Neuronal stem cell (in vitro differentiated cells): ENCODE data around the gene ATP2C2.

Experiments used
- DNase-seq: peaks from one replicate; pipeline ENCODE4 v3.0.0-alpha.2; 2013; ENCODE audit warnings: low spot score
- H2AFZ ChIP-seq: one replicate; pipeline ENCODE4 v1.6.1; 2013; ENCODE audit warnings: mild to moderate bottlenecking, low read length, inconsistent platforms
- H2AK5ac ChIP-seq: 2 replicates; pipeline ENCODE4 v1.6.1; 2013; ENCODE audit warnings: low read depth, mild to moderate bottlenecking, inconsistent platforms, low read length, moderate library complexity, mixed read lengths
- H2BK120ac ChIP-seq: 2 replicates; pipeline ENCODE4 v1.6.1; 2013; ENCODE audit warnings: low read depth, mild to moderate bottlenecking, inconsistent platforms, low read length, moderate library complexity, mixed read lengths
- H2BK12ac ChIP-seq: one replicate; pipeline ENCODE4 v1.6.1; 2013; ENCODE audit warnings: low read length, inconsistent platforms
- H2BK15ac ChIP-seq: 2 replicates; pipeline ENCODE4 v1.6.1; 2013; ENCODE audit warnings: mild to moderate bottlenecking, low read length, inconsistent platforms, mixed read lengths
- H2BK5ac ChIP-seq: one replicate; pipeline ENCODE4 v1.6.1; 2013; ENCODE audit warnings: inconsistent platforms, mild to moderate bottlenecking, low read length, moderate library complexity
- H3K14ac ChIP-seq: one replicate; pipeline ENCODE4 v1.6.1; 2013; ENCODE audit warnings: low read length, inconsistent platforms
- H3K18ac ChIP-seq: 2 replicates; pipeline ENCODE4 v1.6.1; 2013; ENCODE audit warnings: low read length, inconsistent platforms
- H3K23ac ChIP-seq: 2 replicates; pipeline ENCODE4 v1.6.1; 2013; ENCODE audit warnings: low read depth, mild to moderate bottlenecking, mixed read lengths, low read length, inconsistent platforms; ENCODE audit not compliant: poor library complexity
- H3K27ac ChIP-seq: replicated peaks from 3 replicates; pipeline ENCODE4 v1.5.1; 2013; ENCODE audit warnings: low read length, inconsistent platforms
- H3K27me3 ChIP-seq, 3 experiments: 2 replicates each; pipeline ENCODE4 v1.6.1; 2013; ENCODE audit warnings: low read length in 3 of 3, mild to moderate bottlenecking in 2 of 3, inconsistent platforms in 1 of 3, low read depth in 1 of 3, mixed read lengths in 1 of 3, moderate library complexity in 1 of 3; ENCODE audit not compliant: control insufficient read depth in 3 of 3, insufficient read depth in 3 of 3
- H3K36me3 ChIP-seq, 2 donors: replicated peaks in 1 of 2; 2 replicates each; pipeline ENCODE4 v1.6.1; 2013; ENCODE audit warnings: low read length in 2 of 2; ENCODE audit not compliant: control insufficient read depth in 2 of 2, insufficient read depth in 2 of 2
- H3K4ac ChIP-seq: 2 replicates; pipeline ENCODE4 v1.6.1; 2013; ENCODE audit warnings: inconsistent platforms, mild to moderate bottlenecking, low read length, moderate library complexity
- H3K4me1 ChIP-seq, 2 donors: 1 replicate in 1 of 2; 2 replicates in 1 of 2; pipeline ENCODE4 v1.6.1; 2013; ENCODE audit warnings: low read length in 2 of 2, low read depth in 1 of 2; ENCODE audit not compliant: control insufficient read depth in 2 of 2, insufficient read depth in 1 of 2
- H3K4me2 ChIP-seq: one replicate; pipeline ENCODE4 v1.6.1; 2013; ENCODE audit warnings: mild to moderate bottlenecking, low read length, inconsistent platforms; ENCODE audit not compliant: insufficient read depth, poor library complexity, severe bottlenecking
- H3K4me3 ChIP-seq, 2 donors: 2 replicates each; pipeline ENCODE4 v1.5.1; 2013; ENCODE audit warnings: low read length in 2 of 2, mild to moderate bottlenecking in 2 of 2, inconsistent platforms in 1 of 2, moderate library complexity in 1 of 2
- H3K79me1 ChIP-seq: one replicate; pipeline ENCODE4 v1.6.1; 2013; ENCODE audit warnings: low read depth, mild to moderate bottlenecking, inconsistent platforms, low read length, moderate library complexity
- H3K9ac ChIP-seq: one replicate; pipeline ENCODE4 v1.6.1; 2013; ENCODE audit warnings: mild to moderate bottlenecking, low read depth, low read length, inconsistent platforms; ENCODE audit not compliant: poor library complexity
- H3K9me3 ChIP-seq, 2 donors: replicated peaks in 1 of 2; 2 replicates each; pipeline versions ENCODE3 to v1.6.1; 2013; ENCODE audit warnings: low read length in 2 of 2, mild to moderate bottlenecking in 2 of 2, inconsistent platforms in 1 of 2, low read depth in 1 of 2, mixed read lengths in 1 of 2, moderate library complexity in 1 of 2; ENCODE audit not compliant: control insufficient read depth in 2 of 2, insufficient read depth in 1 of 2
- H4K8ac ChIP-seq: one replicate; pipeline ENCODE4 v1.6.1; 2013; ENCODE audit warnings: low read depth, mild to moderate bottlenecking, inconsistent platforms, low read length, moderate library complexity
- H4K91ac ChIP-seq: one replicate; pipeline ENCODE4 v1.6.1; 2013; ENCODE audit warnings: low read length, low read depth, mild to moderate bottlenecking, inconsistent platforms; ENCODE audit not compliant: poor library complexity
- WGBS, 2 donors: extraction: QIAGEN DNeasy Blood & Tissue Kit; methylation state at CpG; one replicate each; pipeline ENCODE4 v1.1.7; 2013; ENCODE audit warnings: missing lambda C conversion rate in 2 of 2, mixed read lengths in 1 of 2; ENCODE audit not compliant: insufficient read length in 2 of 2, insufficient replicate concordance in 1 of 2; ENCODE audit errors: extremely low coverage in 2 of 2; 5-methylcytosine and 5-hydroxymethylcytosine counted together

Gene ATP2C2

DNA sequence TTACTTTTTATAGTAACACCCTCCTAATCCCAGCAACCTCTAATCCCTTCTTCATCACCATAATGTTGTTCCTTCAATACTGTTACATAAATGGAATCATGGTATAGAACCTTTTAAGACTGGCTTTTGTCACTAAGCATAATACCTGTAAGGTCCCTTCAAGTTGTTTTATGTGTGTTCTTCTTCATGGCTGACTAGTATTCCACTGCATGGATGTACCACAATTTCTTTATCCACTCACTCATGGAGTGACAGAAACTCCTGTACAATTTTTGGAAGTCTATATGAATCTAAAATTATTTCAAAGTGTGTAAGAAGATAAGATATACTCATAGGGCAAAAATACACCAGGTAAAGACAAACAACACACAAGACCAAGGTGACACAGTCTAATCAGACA is 99.4 kb downstream of the ATP2C2 start:
- Histone ChIP-seq H3K14ac (no peak overlapping the region), H3K79me1 (no peaks in the 10 kb centered on the region), H3K4me2 (no peak overlapping the region), H3K18ac (no peak overlapping the region), H3K9ac (no peak overlapping the region), H2AK5ac (no peak overlapping the region), H3K9me3 (peaks cover 5 to 35% of the 10 kb centered on the region in 2 donors), H3K27ac (no peak overlapping the region), H4K91ac (no peak overlapping the region), H2BK15ac (no peak overlapping the region), H3K36me3 (peaks cover 5 to 20% of the 10 kb centered on the region in 2 donors), H2AFZ (no peak overlapping the region), H2BK120ac (no peak overlapping the region), H2BK12ac (no peak overlapping the region), H3K27me3 (no peaks in the 10 kb centered on the region), H3K4me3 (no peak overlapping the region), H4K8ac (no peak overlapping the region), H3K4me1 (no peaks in the 10 kb centered on the region), H3K4ac (no peak overlapping the region), H3K23ac (no peak overlapping the region), H2BK5ac (no peak overlapping the region)
- no peak for DNase-seq

DNA sequence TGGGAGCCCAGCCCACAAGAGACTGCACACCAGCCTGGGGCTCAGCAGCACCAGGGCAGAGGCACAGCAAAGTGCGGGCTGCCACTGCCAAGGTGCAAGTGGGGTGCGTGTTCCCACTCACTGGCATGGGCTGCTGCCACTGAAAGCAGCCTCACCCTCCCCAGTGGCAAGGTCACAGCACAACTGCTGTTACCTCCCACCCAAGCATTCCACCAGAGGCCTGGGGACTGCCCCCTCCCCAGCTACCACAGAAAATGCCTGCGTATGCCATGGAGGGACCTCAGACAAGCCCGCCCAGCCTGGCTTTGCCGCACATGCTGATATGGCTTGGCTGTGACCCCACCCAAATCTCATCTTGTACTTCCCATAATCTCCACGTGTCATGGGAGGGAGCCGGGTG is 103.0 kb downstream of the ATP2C2 start:
- Histone ChIP-seq H2BK12ac (no peak overlapping the region), H3K4ac (no peak overlapping the region), H3K36me3 (peaks cover 5 to 12% of the 10 kb centered on the region in 2 donors), H2AFZ (no peak overlapping the region), H3K79me1 (no peaks in the 10 kb centered on the region), H3K23ac (no peak overlapping the region), H2BK15ac (no peak overlapping the region), H3K4me1 (peaks cover 0 to 3% of the 10 kb centered on the region in 2 donors), H3K14ac (no peak overlapping the region), H3K9ac (no peak overlapping the region), H2AK5ac (no peak overlapping the region), H4K91ac (no peak overlapping the region), H4K8ac (no peak overlapping the region), H3K4me3 (no peak overlapping the region), H3K27ac (no peak overlapping the region), H3K27me3 (no peaks in the 10 kb centered on the region), H2BK5ac (no peak overlapping the region), H2BK120ac (no peak overlapping the region), H3K4me2 (no peak overlapping the region), H3K18ac (no peak overlapping the region), H3K9me3 (peaks cover 5 to 45% of the 10 kb centered on the region in 2 donors)
- no peak for DNase-seq
- WGBS, 2 donors, result no CpG with 5 or more reads among the region's 7 CpGs

DNA sequence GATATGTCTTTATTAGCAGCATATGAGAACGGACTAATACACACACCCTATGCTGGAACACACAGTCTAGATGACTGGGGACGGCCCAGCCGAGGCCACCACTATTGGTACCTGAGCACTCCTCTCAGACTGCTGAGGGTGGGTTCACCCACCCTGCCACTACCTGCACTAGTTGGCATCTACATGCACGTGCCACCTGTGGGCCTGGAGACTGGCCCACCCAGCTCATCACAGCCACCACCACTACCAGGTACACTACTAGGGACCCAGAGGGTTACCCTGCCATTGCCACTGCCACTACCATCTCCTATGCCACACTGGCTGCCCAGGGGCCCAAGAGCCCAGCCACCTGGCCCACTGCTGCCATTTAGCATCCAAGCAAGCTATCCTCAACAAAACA is 103.6 kb downstream of the ATP2C2 start:
- no peak overlapping the region for H2AK5ac ChIP-seq
- H4K91ac ChIP-seq, result no peak overlapping the region
- H3K23ac ChIP-seq, result no peak overlapping the region
- H3K18ac ChIP-seq, result peak overlapping the region; percentile 80
- peaks cover 5 to 11% of the 10 kb centered on the region in 2 donors for H3K36me3 ChIP-seq
- H3K14ac ChIP-seq, result no peak overlapping the region
- peaks cover 5 to 38% of the 10 kb centered on the region in 2 donors for H3K9me3 ChIP-seq
- peak overlapping the region; percentile 50 for H3K9ac ChIP-seq
- no peak overlapping the region for H4K8ac ChIP-seq
- H2BK12ac ChIP-seq, result no peak overlapping the region
- no peak overlapping the region for H3K4me3 ChIP-seq
- no peak for DNase-seq
- H3K4me1 ChIP-seq, result peaks cover 0 to 6% of the 10 kb centered on the region in 2 donors
- no peak overlapping the region for H3K4ac ChIP-seq
- no peak overlapping the region for H3K27ac ChIP-seq
- H3K79me1 ChIP-seq, result no peaks in the 10 kb centered on the region
- no peak overlapping the region for H2AFZ ChIP-seq
- no CpG with 5 or more reads among the region's 4 CpGs for WGBS, 2 donors
- no peaks in the 10 kb centered on the region for H3K27me3 ChIP-seq
- peak overlapping the region; percentile 33 for H2BK15ac ChIP-seq
- no peak overlapping the region for H2BK5ac ChIP-seq
- H2BK120ac ChIP-seq, result no peak overlapping the region
- H3K4me2 ChIP-seq, result no peak overlapping the region

DNA sequence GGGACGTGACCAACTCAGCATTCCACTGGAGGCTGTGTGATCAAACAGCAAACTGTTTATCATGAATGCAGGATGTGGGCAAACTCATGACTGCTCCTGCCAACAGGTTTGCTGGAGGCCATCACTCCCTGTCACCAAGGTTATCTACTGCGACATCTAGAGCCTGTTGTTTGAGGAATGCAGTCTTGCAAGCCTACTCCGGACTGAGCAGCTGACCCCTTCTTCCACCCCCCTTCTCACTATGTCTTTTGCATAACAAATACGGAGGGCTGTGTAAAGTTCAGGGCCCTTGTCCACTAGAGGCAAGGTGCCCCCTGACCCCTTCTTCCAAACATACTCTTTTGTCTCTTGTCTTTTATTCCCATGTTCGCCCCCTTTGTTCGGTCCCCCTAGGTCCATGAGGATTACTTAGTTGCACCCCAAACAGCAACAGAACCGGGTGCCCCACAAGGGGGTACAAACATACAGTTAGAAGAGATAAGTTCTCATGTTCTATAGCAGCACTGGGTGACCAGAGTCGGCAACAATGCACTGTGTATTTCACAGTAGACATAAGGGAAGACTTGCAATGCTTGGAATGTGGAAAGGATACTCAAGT is 107.4 kb downstream of the ATP2C2 start:
- H2AK5ac ChIP-seq, result no peak overlapping the region
- H4K91ac ChIP-seq, result no peak overlapping the region
- no peak overlapping the region for H4K8ac ChIP-seq
- no peaks in the 10 kb centered on the region for H3K79me1 ChIP-seq
- no peak overlapping the region for H3K18ac ChIP-seq
- H3K14ac ChIP-seq, result no peak overlapping the region
- no peak overlapping the region for H3K4ac ChIP-seq
- H3K23ac ChIP-seq, result no peak overlapping the region
- no peak overlapping the region for H2BK15ac ChIP-seq
- H3K9ac ChIP-seq, result no peak overlapping the region
- peaks cover 6 to 22% of the 10 kb centered on the region in 2 donors for H3K36me3 ChIP-seq
- no peak overlapping the region for H3K4me3 ChIP-seq
- H3K4me1 ChIP-seq, result peaks cover 0 to 6% of the 10 kb centered on the region in 2 donors
- no peak overlapping the region for H2AFZ ChIP-seq
- H2BK5ac ChIP-seq, result no peak overlapping the region
- peaks cover 1 to 26% of the 10 kb centered on the region in 2 donors for H3K9me3 ChIP-seq
- H3K27ac ChIP-seq, result no peak overlapping the region
- no peak overlapping the region for H3K4me2 ChIP-seq
- no peak overlapping the region for H2BK120ac ChIP-seq
- WGBS, 2 donors, result no CpG with 5 or more reads among the region's 8 CpGs
- DNase-seq, result no peak
- no peaks in the 10 kb centered on the region for H3K27me3 ChIP-seq
- H2BK12ac ChIP-seq, result no peak overlapping the region
